Body of pancreas (tissue), 4 donors: ENCODE results near the gene FYTTD1. TPM values are rescaled to one million over a fixed set of nuclear protein-coding genes. Genes with fewer than 3 reads are reported as not detected.
"Not testable (repeated sequence)": the region's sequence is repeated elsewhere in the genome, so short reads cannot be mapped to it uniquely, and the experiment has no call there.

Experiments used
- ATAC-seq: fragments of 150-250 bp; one replicate; pipeline ENCODE4 v1.9.1; 2016
- DNase-seq, 4 donors: peaks; one replicate each; pipeline ENCODE4 v3.0.0-alpha.2; 2019
- H3K27ac ChIP-seq, 4 donors: fragments of 200-600 bp; sonication (generic); 1 replicate in 3 of 4; 2 replicates in 1 of 4; pipeline versions ENCODE4 v1.5.1 to v1.6.1; 2016 to 2019; ENCODE audit warnings: mild to moderate bottlenecking in 1 of 4, mixed read lengths in 1 of 4, moderate library complexity in 1 of 4
- H3K27me3 ChIP-seq, 2 donors: fragments of 200-600 bp; sonication (generic); one replicate each; pipeline ENCODE4 v1.6.0; 2016; ENCODE audit warnings: mild to moderate bottlenecking in 1 of 2
- H3K36me3 ChIP-seq, 2 donors: fragments of 200-600 bp; sonication (generic); replicated peaks in 1 of 2; 2 replicates each; pipeline ENCODE4 v1.5.1; 2016; ENCODE audit warnings: low read depth in 2 of 2; ENCODE audit not compliant: insufficient read depth in 1 of 2
- H3K4me1 ChIP-seq: fragments of 200-600 bp; sonication (generic); one replicate; pipeline ENCODE4 v1.6.0; 2016
- H3K4me3 ChIP-seq, 2 donors: fragments of 200-600 bp; sonication (generic); 1 replicate in 1 of 2; 2 replicates in 1 of 2; pipeline ENCODE4 v1.5.1; 2016 to 2019
- H3K9me3 ChIP-seq, 3 donors: fragments of 200-600 bp; sonication (generic); 1 replicate in 2 of 3; 2 replicates in 1 of 3; pipeline ENCODE4 v1.5.1; 2016
- POLR2A ChIP-seq, 3 donors: fragments of 450-650 bp; IDR thresholded peaks; one replicate each; pipeline ENCODE4 v1.6.1; 2016; ENCODE audit warnings: antibody characterized with exemption in 3 of 3, mild to moderate bottlenecking in 2 of 3
- WGBS, 2 donors: methylation state at CpG; one replicate each; pipeline ENCODE4 v1.1.5; 2017; 5-methylcytosine and 5-hydroxymethylcytosine counted together
- intact Hi-C: fragments of 100-400 bp; cut with DNase I; formaldehyde crosslinking; loops from one replicate; pipeline ENCODE4 v1.15.1; 2023
- total RNA-seq, 2 donors: library from RNA; depleted of rRNA; stranded (reverse); fragments of >200 nt; gene quantifications; one replicate each; pipeline ENCODE4 v1.1.0, GENCODE V29; 2016
- TF ChIP-seq, protein P1 (sequence below), 7 experiments: fragments of 450-650 bp in 4 of 7; fragments of 200-600 bp in 3 of 7; sonication (generic) in 3 of 7; IDR thresholded peaks; one replicate each; pipeline ENCODE4 v1.5.1; 2016 to 2019; ENCODE audit warnings: antibody characterized with exemption in 7 of 7

The FYTTD1 gene
- total RNA-seq, 2 donors from 2014 or later: 13.8 to 16.3 TPM

GRCh38 chr3:197722734-197723133, 26.9 kb upstream of the FYTTD1 start:
- Histone ChIP-seq H3K4me3 (no peak overlapping the region), H3K27ac (no peak overlapping the region), H3K4me1 (no peaks in the 10 kb centered on the region), H3K27me3 (no peaks in the 10 kb centered on the region), H3K9me3 (peaks cover 0 to 4% (median 0%) of the 10 kb centered on the region in 3 donors), H3K36me3 (no peaks in the 10 kb centered on the region)
- no peak for ATAC-seq
- TF ChIP-seq, protein P1, sequence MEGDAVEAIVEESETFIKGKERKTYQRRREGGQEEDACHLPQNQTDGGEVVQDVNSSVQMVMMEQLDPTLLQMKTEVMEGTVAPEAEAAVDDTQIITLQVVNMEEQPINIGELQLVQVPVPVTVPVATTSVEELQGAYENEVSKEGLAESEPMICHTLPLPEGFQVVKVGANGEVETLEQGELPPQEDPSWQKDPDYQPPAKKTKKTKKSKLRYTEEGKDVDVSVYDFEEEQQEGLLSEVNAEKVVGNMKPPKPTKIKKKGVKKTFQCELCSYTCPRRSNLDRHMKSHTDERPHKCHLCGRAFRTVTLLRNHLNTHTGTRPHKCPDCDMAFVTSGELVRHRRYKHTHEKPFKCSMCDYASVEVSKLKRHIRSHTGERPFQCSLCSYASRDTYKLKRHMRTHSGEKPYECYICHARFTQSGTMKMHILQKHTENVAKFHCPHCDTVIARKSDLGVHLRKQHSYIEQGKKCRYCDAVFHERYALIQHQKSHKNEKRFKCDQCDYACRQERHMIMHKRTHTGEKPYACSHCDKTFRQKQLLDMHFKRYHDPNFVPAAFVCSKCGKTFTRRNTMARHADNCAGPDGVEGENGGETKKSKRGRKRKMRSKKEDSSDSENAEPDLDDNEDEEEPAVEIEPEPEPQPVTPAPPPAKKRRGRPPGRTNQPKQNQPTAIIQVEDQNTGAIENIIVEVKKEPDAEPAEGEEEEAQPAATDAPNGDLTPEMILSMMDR (IDR thresholded peaks at IDR 0.05): no peak
- TF ChIP-seq POLR2A (IDR thresholded peaks at IDR 0.05): no peak
- DNase-seq: no peak
- intact Hi-C loops: no loop called here
- WGBS, 2 donors: 92 to 97% methylated on average over 2 of the region's 2 CpGs

GRCh38 chr3:197727878-197728277, 21.8 kb upstream of the FYTTD1 start:
- H3K36me3 ChIP-seq, H3K27ac ChIP-seq, H3K4me1 ChIP-seq, DNase-seq, H3K9me3 ChIP-seq, intact Hi-C loops, ATAC-seq, H3K4me3 ChIP-seq, H3K27me3 ChIP-seq: not testable (repeated sequence)
- WGBS, 2 donors: 81 to 96% methylated on average over 3 of the region's 3 CpGs

DNA sequence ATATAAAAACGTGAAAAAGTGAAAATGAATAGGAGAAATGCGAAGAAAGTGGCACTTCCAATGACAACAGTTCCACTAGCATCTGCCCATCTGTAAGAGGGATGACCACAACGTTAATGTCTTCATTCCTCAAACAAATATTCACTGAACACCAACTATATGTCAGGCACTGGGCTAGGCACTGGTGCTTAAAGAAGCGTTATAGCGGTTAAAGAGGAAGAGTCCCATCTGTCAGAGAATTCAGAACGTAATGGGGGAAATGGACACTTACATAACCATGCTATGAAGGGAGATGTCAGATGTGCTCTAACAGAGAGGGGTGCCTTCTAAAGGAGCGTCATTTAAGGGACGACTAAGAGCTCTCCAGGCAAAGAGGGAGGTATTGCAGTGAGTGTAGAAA, 21.2 kb upstream of the FYTTD1 start:
- 78 to 81% methylated on average over 8 of the region's 8 CpGs for WGBS, 2 donors
- H3K27ac ChIP-seq: no peak overlapping the region
- TF ChIP-seq, protein P1 (IDR thresholded peaks at IDR 0.05): no peak
- no peak for TF ChIP-seq POLR2A (IDR thresholded peaks at IDR 0.05)
- no peaks in the 10 kb centered on the region for H3K36me3 ChIP-seq
- DNase-seq: no peak
- intact Hi-C loops: no loop called here
- no peaks in the 10 kb centered on the region for H3K27me3 ChIP-seq
- no peak overlapping the region for H3K4me3 ChIP-seq
- H3K4me1 ChIP-seq: no peaks in the 10 kb centered on the region
- ATAC-seq: no peak
- no peaks in the 10 kb centered on the region for H3K9me3 ChIP-seq

- H3K27me3 ChIP-seq: no peaks in the 10 kb centered on the region
- no peak for ATAC-seq
- no peak overlapping the region for H3K27ac ChIP-seq
- H3K4me3 ChIP-seq: no peak overlapping the region
- TF ChIP-seq POLR2A (IDR thresholded peaks at IDR 0.05): no peak
- TF ChIP-seq, protein P1 (IDR thresholded peaks at IDR 0.05): no peak
- no peaks in the 10 kb centered on the region for H3K4me1 ChIP-seq
- 90 to 95% methylated on average over 2 of the region's 2 CpGs for WGBS, 2 donors
- DNase-seq: no peak
- intact Hi-C loops: no loop called here
- no peaks in the 10 kb centered on the region for H3K9me3 ChIP-seq
- H3K36me3 ChIP-seq: no peaks in the 10 kb centered on the region
Measured at GRCh38 chr3:197730200-197730599, 19.5 kb upstream of the FYTTD1 start.

DNA sequence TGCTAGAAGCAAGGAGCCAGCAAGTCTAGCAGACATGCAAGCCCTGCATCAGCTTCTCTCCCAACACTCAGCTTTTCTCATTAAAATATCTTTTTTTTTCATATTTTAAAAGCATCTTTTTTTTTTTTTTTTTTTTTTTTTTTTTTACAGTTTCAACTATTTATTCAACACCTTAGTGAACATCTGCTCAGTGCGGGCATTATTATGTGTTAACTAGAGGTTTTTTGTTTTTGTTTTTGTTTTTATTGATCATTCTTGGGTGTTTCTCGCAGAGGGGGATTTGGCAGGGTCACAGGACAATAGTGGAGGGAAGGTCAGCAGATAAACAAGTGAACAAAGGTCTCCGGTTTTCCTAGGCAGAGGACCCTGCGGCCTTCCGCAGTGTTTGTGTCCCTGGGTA, 18.9 kb upstream of the FYTTD1 start:
- DNase-seq, H3K9me3 ChIP-seq, H3K27ac ChIP-seq, H3K4me1 ChIP-seq, H3K27me3 ChIP-seq, ATAC-seq, intact Hi-C loops, H3K4me3 ChIP-seq, H3K36me3 ChIP-seq: not testable (repeated sequence)
- 87 to 97% methylated on average over 3 of the region's 5 CpGs for WGBS, 2 donors

DNA sequence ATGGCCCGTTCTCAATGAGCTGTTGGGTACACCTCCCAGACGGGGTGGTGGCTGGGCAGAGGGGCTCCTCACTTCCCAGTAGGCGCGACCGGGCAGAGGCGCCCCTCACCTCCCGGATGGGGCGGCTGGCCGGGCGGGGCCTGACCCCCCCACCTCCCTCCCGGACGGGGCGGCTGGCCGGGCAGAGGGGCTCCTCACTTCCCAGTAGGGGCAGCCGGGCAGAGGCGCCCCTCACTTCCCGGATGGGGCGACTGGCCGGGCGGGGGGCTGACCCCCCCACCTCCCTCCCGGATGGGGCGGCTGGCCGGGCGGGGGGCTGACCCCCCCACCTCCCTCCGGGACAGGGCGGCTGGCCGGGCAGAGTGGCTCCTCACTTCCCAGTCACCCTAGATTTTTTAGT, 18.2 kb upstream of the FYTTD1 start:
- H3K9me3 ChIP-seq, H3K36me3 ChIP-seq, H3K27me3 ChIP-seq, intact Hi-C loops, H3K4me1 ChIP-seq, H3K4me3 ChIP-seq, DNase-seq, H3K27ac ChIP-seq, ATAC-seq: not testable (repeated sequence)
- WGBS, 2 donors: 92 to 97% methylated on average over 4 to 10 of the region's 27 CpGs
